Suprapubic skin (tissue), 3 donors: ENCODE data around the gene CCL2.

ENCODE experiments used
- CTCF ChIP-seq, 2 donors: fragments of 200-600 bp in 1 of 2; fragments of 450-650 bp in 1 of 2; sonication (generic) in 1 of 2; IDR thresholded peaks; one replicate each; pipeline ENCODE4 v1.5.1; 2016 to 2019; ENCODE audit warnings: antibody characterized with exemption in 2 of 2, mild to moderate bottlenecking in 1 of 2, moderate library complexity in 1 of 2
- EP300 ChIP-seq: sonication (generic); formaldehyde crosslinking; IDR thresholded peaks from one replicate; pipeline ENCODE4 v1.6.1; 2017; ENCODE audit warnings: antibody characterized with exemption

- no peak for TF ChIP-seq EP300
- TF ChIP-seq CTCF (IDR thresholded peaks at IDR 0.05): no peak
Measured at GRCh38 chr17:34252444-34253138, 2.5 kb upstream of the CCL2 start.
